HG03457 (cell line): ENCODE data around the gene MAPKAPK3.

Source experiments
- ATAC-seq: cut with Tn5 transposase; IDR thresholded peaks from one replicate; pipeline ENCODE4 v1.9.1; 2021; ENCODE audit warnings: moderate number of reproducible peaks; ENCODE audit not compliant: unreplicated experiment

MAPKAPK3 gene

GRCh38 chr3:50587373-50587772 lies 29.6 kb upstream of the MAPKAPK3 start:
- no peak for ATAC-seq

DNA sequence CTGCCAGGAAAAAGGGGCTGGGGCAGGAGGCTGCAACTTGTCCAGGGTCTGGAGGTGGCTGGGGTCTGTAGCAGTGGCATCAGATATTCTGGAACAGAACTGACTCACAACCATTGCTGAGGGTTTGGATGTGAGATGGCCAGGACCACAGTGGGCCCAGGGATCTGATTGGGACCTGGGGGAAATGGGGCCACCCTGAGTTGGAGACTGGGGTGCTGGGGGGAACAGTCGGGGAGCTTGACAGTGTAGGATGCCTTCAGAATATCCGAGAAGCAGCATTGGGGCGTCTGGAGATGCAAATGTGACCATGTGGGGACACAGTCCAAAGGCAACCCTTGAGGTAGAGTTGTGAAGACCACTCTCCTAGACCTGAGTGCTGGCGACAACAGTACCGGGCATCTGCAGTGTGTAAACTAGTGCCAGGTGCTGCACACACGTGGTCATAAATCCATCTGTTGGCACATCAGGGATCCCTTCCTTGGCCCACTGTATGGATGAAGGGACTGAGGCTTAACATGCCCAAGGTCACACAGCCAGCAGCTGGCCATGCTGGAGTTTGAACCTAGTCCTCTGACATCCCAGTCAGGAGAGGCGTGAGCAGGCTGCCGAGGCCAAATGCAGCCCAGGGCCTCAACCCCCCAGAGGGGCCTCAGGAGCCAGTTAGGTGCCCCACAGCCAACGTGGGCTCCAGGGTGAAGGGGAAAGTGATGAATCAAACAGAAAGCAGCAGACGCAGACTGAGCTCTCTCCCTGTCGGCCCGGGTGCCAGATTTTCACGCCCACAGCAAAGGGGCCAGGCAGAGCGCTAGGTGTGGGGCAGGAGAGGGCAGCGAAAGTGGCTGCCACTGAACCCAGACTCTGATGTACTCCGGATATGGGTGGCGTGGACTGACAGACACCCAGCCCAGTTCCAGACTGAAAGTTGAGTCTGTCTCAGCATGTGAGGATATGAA lies 28.9 kb upstream of the MAPKAPK3 start:
- ATAC-seq: no peak

DNA sequence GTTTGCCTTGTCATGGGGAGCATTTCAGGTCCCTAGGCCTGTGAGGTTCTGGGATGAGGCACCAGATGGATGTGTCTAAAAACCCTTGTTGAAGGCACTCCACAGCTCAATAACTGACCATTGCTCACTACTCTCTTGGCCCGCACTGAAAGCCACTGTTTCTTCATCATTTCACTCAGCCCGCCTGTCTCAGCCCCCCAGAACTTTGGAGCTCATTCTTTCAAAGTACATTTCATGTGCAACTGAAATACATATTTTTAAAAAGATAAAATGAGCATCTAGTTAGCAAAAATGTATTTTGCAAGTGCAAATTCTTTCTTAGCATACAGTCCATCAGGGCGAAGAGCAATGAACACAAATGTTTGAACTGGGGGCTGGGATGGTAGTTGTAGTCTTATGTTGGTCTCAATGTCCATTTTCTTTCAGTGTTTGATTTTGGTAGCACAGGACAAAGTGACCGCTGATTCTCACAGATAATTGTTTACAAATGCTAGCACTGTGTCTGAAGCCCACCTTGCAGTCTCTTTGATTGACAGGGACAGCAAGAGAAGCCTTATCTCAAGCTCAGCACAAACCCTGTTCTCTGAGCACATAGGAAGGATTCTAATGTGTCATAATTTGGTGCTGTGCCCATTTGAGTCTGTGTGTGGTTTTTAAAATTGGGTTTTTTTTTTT lies 28.1 kb upstream of the MAPKAPK3 start:
- no peak for ATAC-seq

DNA sequence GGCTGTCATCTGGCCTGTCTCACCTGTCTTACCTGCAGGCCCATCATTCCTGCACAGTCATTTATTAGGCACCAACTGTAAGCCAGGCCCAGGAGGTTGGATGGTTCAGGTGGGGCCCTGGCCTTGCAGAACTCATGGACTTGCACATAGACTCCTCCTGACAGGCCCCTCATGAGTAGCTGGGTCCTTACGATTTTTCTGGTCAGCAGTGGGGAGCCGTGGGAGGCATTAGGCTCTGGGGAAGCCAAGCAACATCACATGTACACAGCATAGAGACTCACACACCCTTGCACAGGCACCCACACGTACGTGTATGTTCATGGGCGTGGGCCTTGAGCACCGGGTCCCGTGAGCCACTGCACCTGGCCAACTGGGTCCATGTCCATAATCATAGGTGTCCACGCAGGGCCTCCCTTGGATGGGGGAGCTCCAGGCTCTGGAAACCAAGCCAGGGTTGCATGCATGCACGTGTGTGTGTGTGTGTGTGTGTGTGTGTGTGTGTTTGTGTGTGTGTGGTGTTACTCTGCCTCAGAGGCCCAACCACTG lies 25.7 kb upstream of the MAPKAPK3 start:
- ATAC-seq: no peak

DNA sequence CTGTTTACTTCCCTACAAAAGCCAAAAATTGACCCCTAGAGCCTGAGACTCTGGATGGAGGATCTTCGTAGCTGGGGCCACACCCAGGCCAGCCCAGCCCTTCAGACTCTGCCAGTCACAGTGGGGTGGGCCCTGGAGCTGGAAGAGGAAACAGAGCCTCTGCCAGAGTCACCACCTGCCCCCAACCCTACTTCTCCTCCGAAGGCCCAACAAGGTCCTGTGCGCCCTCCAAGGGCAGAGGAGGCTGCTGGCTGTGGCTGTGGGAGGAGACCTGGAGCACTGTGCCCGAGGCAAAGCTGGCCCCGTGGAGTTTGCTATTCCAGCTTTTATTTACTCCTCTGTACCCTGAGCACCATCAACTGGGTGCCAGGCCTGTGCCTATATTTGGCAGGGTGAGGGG lies 24.4 kb upstream of the MAPKAPK3 start:
- ATAC-seq: no peak

DNA sequence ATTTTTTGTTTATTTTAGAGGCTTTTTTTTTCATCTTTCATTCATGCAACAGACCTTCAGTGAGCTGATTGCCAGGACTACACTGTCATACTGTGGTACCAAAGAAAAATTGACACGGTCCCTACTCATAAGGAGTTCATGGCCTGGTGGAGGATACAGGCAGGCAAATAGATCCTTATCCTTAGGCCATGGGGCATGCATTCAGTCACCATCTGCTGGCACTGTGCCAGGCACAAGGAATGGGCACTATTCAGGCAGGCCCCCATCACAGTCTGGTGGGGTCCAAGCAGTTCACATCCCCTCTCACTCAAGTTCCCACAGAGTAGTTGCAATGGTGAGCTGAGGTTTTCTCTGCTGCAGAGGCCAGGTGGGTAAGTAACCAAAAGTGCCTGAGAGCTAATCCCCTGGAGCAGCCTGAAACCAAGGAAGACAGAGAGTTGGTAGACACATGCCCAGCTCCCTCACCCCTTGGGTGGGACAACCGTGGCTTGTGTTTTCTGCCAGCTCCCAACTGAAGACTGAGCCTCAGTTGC lies 22.6 kb upstream of the MAPKAPK3 start:
- ATAC-seq: no peak

DNA sequence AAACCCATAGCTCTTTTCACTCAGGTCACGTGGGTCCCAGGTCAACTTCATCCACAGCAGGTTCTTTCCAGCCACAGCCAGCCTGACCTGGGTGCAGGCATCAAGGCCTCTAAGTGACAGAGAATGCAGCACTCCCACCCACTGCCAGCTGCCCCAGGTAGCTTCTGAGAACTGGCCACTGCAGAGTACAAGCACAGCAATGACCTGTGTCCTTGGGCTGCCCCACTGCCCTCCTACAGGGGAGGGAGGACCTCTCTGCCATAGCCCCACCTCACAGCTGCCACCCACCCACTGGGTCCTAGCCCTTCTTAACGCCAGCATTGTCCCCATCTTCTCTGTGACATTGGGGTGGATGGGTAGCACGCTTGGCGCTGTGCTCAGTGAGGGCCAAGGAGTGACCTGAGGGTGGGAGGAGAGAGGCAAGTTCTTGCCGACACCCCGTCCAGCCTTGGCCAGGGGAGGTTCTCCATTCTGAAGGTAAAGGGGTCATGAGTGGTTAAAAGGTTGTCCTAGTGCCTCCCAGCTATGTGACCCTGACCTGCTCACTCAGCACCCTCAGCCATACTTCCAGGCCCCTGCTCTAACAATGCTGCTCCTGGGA lies 17.7 kb upstream of the MAPKAPK3 start:
- ATAC-seq: no peak

GRCh38 chr3:50599716-50600118 lies 17.2 kb upstream of the MAPKAPK3 start:
- ATAC-seq: no peak

GRCh38 chr3:50600141-50600753 lies 16.7 kb upstream of the MAPKAPK3 start:
- no peak for ATAC-seq

DNA sequence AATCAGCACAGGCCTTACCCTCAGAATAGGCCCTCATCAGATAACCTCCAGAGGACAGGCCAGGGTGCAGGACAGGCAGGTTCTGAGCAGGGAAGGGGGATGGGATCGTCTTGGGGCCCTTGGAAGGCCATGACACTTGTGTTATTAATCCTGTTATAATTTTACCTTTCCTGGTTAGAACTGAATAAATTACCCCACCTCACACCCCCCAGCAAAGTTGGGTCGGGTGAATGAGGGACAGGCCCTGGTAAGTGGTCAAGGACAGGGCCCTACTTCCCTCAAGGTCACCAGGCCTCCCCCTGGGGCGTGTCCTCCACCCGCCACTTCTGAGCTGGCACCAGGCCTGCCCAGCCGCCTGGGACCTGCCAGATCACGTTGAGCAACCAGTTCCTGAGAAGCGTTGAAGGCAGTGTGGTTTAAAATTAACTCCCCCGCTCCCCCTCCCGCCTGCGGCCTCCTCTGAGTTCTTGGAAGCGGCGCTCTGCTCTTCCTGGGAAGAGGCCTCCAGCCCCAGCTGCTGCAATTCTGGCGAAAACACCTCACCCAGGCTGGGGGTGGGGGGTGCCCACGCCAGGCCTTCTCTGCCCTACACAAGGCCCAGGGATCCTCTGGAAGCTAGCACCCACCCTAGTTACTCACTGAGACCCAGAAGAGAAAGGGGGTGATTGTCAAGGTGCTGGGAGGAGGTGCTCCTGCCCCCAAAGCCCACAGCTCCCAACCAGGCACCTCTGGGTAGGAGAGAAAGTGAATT lies 15.9 kb upstream of the MAPKAPK3 start:
- peak; percentile 58 for ATAC-seq

- no peak for ATAC-seq
Measured at GRCh38 chr3:50602595-50603191, 14.3 kb upstream of the MAPKAPK3 start.

DNA sequence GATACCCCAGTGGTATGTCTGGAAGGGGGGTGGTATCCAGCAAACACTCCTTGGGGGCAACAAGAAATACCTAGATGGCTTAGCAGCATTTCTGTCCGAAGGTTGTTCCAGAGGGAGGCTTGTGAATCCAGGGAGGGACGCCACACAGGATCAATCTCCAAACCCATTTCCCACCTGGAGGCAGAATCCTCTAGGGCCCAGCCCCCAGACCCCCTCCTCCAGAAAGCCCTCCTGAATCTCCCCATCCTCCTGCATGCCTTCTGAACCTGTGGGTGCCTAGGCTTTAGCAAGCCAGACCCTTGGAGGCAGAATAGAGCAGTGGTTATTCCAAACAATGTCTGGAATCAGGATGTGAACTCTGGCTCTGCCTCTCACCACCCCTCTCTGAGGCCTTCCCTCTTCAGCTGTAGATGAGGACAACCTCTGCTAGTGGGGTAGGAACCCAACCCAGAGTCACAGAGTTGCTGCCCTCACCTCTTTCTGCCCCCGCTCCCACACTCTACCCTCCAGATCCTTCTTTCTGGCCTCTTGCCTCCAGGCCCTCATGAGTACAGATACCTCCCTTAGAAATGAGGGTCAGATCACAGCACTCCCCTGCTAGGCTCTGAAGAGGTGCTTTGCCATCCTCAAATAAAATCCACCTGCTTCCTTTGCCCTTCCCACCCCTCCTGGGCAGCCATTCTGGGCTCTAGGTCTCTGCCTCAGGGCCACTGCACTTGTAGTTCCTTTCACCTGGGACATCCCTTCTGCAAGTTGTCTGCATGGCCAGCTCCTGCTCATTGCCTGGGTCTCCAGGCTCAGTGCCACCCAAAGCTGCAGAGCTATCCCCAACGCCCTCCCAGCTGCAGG lies 13.5 kb upstream of the MAPKAPK3 start:
- ATAC-seq: no peak

DNA sequence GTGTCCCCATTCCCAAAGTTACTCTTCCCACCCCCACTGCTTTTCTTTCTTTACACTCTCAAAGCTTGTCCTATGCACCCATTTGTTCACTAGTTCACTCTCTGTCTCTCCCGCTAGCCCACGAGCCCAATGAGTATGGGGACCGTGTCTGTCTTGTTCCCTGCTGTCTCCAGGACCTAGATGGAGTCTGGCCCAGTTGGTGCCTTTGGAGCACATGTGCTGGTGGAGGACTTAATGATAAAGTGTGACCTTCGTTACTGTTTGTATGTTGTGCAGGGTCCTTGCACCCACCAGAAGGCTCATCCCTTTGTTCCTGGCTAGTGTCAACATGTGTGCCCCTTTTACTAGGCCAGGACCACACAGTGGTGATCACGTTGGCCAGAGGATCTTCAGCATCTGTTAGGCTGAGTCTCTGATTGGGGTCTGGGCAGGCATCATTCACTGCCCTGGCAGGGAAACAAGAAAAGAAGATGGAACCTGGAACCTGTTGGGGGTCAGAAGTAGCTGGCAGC lies 12.8 kb upstream of the MAPKAPK3 start:
- no peak for ATAC-seq

- no peak for ATAC-seq
Measured at GRCh38 chr3:50604628-50605588, 12.0 kb upstream of the MAPKAPK3 start.

DNA sequence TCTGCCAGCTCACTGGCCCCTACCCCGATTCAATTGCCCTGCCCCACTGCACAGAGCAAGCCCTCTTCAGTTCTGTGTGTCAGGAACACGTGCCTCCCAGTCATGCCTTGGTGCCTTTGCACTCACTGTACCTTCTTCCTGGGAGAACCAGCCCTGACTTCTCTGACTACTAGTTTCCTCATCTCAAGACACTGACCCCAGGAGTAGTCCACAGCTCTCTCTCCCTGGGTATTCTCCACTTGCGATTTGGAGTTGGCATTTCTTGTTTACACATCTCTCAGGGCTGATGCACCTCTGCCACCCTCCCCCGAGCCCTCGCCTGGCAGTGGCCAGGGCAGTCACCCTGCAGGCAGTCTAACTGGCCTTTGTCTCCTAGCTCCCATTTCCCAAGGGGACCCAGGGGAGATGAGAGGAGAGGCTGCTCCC lies 11.0 kb upstream of the MAPKAPK3 start:
- no peak for ATAC-seq

DNA sequence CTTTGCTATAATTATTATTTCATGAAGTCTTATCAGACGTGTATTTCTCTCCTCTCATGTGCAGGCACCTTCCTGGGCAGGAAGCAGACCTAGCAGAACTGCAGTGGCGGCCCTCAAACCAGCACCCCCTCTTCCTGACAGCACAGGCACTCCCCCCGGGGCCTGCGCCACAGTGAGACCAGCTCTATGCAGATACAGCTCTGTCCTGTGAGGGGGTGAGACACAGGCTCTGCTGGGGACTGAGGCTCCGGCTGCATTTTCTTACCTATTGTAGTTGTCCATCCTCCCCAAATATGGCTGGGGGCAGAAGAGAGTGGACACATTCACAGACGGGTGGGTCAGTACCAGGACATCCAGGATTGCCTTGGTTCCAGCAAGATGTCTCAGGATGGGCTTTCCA lies 10.4 kb upstream of the MAPKAPK3 start:
- ATAC-seq: no peak
